Measurements from ENCODE around the gene KDSR.

The KDSR gene

DNA sequence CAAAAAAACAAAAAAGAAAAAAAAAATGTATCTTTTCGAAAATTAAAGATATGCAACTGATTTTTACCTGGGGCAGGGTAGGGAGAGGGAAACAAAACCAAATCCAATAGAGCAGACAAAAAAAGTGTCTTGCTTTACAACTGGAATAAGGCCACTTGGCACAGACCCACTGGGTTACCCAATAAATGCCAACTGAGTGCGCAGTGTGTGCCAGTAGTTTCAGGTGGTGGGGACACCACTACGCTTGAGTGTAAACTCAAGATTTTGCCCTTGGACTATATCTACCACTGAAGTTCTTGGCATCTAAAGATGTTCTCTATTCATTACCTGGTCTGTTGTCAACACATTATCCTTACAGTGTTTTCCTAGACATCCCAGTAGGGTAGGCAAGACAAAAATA is 39.0 kb upstream of the KDSR start:
- TF ChIP-seq, protein P1, sequence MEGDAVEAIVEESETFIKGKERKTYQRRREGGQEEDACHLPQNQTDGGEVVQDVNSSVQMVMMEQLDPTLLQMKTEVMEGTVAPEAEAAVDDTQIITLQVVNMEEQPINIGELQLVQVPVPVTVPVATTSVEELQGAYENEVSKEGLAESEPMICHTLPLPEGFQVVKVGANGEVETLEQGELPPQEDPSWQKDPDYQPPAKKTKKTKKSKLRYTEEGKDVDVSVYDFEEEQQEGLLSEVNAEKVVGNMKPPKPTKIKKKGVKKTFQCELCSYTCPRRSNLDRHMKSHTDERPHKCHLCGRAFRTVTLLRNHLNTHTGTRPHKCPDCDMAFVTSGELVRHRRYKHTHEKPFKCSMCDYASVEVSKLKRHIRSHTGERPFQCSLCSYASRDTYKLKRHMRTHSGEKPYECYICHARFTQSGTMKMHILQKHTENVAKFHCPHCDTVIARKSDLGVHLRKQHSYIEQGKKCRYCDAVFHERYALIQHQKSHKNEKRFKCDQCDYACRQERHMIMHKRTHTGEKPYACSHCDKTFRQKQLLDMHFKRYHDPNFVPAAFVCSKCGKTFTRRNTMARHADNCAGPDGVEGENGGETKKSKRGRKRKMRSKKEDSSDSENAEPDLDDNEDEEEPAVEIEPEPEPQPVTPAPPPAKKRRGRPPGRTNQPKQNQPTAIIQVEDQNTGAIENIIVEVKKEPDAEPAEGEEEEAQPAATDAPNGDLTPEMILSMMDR (IDR thresholded peaks at IDR 0.05; ENCODE audit: low read depth, low read length) = no peak
- H3K9me3 ChIP-seq = no peaks in the 10 kb centered on the region
- H3K4me1 ChIP-seq = no peaks in the 10 kb centered on the region
- no peaks in the 10 kb centered on the region; the same call in 1 of the 2 replicates for H3K36me3 ChIP-seq
- H3K4me3 ChIP-seq (ENCODE audit: low read depth, low read length) = no peak overlapping the region
- H3K27me3 ChIP-seq = no peaks in the 10 kb centered on the region
- no peak for DNase-seq

DNA sequence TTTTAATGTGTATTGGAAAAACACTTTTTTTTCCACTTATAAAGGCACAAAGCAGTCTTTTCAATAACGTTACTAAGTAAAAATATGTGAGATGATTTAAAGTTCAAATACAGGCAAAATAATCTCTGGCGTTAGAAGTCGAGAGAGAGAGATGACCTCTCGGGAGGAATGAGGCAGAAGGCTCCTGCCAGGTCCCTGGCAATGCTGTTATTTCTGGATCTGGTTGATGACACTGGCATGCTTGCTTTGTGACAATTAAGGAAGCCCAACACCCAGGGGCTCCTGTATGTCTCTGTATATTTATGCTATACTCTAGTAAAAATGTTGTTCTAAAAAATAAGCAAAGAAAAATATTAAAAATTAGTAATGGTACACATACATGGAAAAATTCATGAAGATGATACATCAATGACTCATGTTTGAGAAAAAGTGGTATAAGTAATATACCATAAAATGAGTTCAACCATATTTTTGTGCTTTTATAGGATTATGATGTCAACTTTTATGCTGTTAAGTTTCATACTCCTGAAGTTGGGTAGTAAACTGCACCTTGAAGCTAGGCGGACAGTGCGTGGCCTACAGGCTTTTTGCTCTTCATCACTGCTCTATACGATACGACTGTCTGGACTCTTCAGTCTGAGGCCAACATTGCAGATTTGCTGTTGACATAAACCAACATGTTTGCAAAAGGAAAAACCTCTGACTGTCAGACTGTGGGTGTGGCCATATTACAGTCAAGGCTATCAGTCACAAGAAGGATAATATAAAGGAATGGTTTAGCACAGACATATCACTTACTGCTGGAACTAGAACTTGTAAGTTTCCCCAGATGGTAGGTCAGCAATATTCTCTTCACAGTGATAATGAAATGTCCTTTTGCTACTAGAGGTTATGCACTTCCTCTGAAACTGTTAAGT is 35.5 kb upstream of the KDSR start:
- H3K4me3 ChIP-seq (ENCODE audit: low read depth, low read length) = no peak overlapping the region
- TF ChIP-seq, protein P1 (IDR thresholded peaks at IDR 0.05; ENCODE audit: low read depth, low read length) = no peak
- no peaks in the 10 kb centered on the region for H3K4me1 ChIP-seq
- no peaks in the 10 kb centered on the region; the same call in 1 of the 2 replicates for H3K36me3 ChIP-seq
- H3K9me3 ChIP-seq = no peaks in the 10 kb centered on the region
- DNase-seq = no peak
- H3K27me3 ChIP-seq = no peaks in the 10 kb centered on the region

DNA sequence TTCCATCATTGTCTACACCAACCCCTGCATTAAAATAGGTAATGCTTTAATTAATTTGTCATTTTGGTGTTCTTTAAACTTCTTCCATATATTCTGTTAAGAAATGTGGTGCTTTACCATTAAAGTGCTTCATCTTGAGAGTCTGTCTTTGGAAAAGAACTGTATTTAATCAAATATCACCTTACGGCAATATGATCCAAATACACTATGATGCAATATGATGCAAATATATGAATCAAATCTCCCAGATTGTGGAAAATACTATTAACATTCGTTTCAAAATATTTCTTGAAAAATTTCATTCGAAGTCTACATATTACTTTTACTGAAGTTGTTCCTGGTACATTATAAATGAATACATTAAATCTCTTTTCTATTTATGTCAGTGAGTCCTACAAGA is 32.3 kb upstream of the KDSR start:
- H3K4me3 ChIP-seq (ENCODE audit: low read depth, low read length) = no peak overlapping the region
- no peaks in the 10 kb centered on the region for H3K9me3 ChIP-seq
- H3K36me3 ChIP-seq = no peaks in the 10 kb centered on the region; the same call in 1 of the 2 replicates
- TF ChIP-seq, protein P1 (IDR thresholded peaks at IDR 0.05; ENCODE audit: low read depth, low read length) = no peak
- no peak for DNase-seq
- H3K4me1 ChIP-seq = no peaks in the 10 kb centered on the region
- no peaks in the 10 kb centered on the region for H3K27me3 ChIP-seq

DNA sequence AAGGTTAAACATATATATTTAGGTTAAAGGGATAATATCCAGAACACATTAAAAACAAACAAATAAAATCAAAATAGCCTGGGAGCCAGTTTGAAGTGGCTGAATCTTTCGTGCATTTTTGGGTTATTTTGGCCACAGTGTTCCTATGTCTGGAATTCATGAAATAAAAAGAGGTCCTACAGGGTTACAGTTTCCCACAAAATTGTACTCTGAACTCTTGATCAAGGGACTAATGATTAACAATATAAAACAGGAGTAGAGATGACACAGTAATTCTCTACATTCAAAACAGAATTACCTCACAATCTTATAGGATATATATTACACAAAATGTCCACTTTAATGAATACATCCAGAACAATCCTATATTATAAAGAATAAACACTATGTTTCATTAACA is 30.3 kb upstream of the KDSR start:
- Histone ChIP-seq H3K4me1 (no peaks in the 10 kb centered on the region), H3K9me3 (no peaks in the 10 kb centered on the region), H3K36me3 (no peaks in the 10 kb centered on the region; the same call in 1 of the 2 replicates), H3K4me3 (ENCODE audit: low read depth, low read length) (no peak overlapping the region), H3K27me3 (no peaks in the 10 kb centered on the region)
- no peak for DNase-seq
- TF ChIP-seq, protein P1 (IDR thresholded peaks at IDR 0.05; ENCODE audit: low read depth, low read length) = no peak

DNA sequence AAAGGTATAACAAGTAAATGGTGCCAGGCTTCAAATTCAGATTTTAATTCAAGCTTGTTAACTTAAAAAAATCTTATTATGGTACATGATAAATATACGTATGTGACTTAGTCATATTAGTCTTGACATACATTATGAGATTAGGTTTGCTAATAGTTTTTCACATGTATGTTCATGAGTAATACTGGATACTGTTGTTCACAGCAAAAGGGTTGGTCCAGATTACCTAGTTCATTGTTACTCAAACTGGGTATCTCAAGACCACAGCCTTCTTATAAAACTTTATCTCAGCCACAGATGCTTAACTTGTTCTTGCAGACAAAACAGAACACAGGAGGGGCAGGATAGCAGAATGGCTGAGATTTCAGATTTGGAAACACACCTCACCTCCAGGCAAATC is 28.5 kb upstream of the KDSR start:
- no peak for DNase-seq
- no peaks in the 10 kb centered on the region for H3K36me3 ChIP-seq
- H3K9me3 ChIP-seq = no peaks in the 10 kb centered on the region
- no peaks in the 10 kb centered on the region for H3K4me1 ChIP-seq
- H3K27me3 ChIP-seq = no peaks in the 10 kb centered on the region
- TF ChIP-seq, protein P1 (IDR thresholded peaks at IDR 0.05; ENCODE audit: low read depth, low read length) = no peak
- H3K4me3 ChIP-seq (ENCODE audit: low read depth, low read length) = no peak overlapping the region

DNA sequence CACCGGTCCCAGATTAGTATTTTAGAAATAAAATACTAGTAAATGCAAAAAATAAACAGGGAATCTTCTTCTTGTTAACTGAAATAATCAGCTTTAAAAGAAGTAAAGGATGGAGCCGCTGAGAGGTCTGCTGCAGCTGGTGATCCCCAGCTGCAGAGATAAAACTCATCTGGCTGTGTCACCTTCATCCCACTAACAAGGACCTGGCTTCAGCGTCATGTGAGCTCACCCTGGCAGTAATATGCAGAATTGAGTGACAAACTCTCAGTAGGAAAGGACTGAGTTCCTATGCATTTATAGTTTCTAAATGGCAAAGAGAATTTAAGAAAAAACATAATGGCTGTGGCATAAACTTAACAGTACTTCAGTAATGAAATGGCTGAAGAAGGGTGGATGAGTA is 27.9 kb upstream of the KDSR start:
- TF ChIP-seq, protein P1 (IDR thresholded peaks at IDR 0.05; ENCODE audit: low read depth, low read length) = no peak
- Histone ChIP-seq H3K4me1 (no peaks in the 10 kb centered on the region), H3K9me3 (no peaks in the 10 kb centered on the region), H3K4me3 (ENCODE audit: low read depth, low read length) (no peak overlapping the region), H3K36me3 (no peaks in the 10 kb centered on the region), H3K27me3 (no peaks in the 10 kb centered on the region)
- no peak for DNase-seq

All from BE2C (cell line).